Panc1 (cell line): ENCODE measurements around the gene EXD1.

Experiments used
- POLR2AphosphoS5 ChIP-seq: IDR thresholded peaks from 2 replicates; pipeline ENCODE4 v1.6.1; 2012; ENCODE audit warnings: mild to moderate bottlenecking, low read depth, low read length, moderate library complexity
- SIN3A ChIP-seq: IDR thresholded peaks from 2 replicates; pipeline ENCODE4 v1.6.1; 2012; ENCODE audit warnings: low read depth, mild to moderate bottlenecking, low read length, moderate library complexity, borderline replicate concordance; ENCODE audit not compliant: insufficient read depth
- TCF7L2 ChIP-seq: IDR thresholded peaks from 2 replicates; pipeline ENCODE4 v1.6.1; 2011; ENCODE audit warnings: mild to moderate bottlenecking, low read depth, low read length, inconsistent platforms
- TF ChIP-seq, protein P1 (sequence below): fragments of 450-650 bp; IDR thresholded peaks from 2 replicates; pipeline ENCODE4 v1.5.1; 2017; ENCODE audit warnings: mild to moderate bottlenecking
- TF ChIP-seq, protein P2 (sequence below), 2 experiments: IDR thresholded peaks; 2 replicates each; pipeline ENCODE4 v1.6.1; 2011 to 2012; ENCODE audit warnings: low read depth in 2 of 2, control low read depth in 1 of 2, low read length in 1 of 2, mild to moderate bottlenecking in 1 of 2, moderate library complexity in 1 of 2; ENCODE audit not compliant: insufficient read depth in 1 of 2

- TF ChIP-seq SIN3A (no peak), POLR2AphosphoS5 (no peak), TCF7L2 (no peak)
- TF ChIP-seq, protein P1, sequence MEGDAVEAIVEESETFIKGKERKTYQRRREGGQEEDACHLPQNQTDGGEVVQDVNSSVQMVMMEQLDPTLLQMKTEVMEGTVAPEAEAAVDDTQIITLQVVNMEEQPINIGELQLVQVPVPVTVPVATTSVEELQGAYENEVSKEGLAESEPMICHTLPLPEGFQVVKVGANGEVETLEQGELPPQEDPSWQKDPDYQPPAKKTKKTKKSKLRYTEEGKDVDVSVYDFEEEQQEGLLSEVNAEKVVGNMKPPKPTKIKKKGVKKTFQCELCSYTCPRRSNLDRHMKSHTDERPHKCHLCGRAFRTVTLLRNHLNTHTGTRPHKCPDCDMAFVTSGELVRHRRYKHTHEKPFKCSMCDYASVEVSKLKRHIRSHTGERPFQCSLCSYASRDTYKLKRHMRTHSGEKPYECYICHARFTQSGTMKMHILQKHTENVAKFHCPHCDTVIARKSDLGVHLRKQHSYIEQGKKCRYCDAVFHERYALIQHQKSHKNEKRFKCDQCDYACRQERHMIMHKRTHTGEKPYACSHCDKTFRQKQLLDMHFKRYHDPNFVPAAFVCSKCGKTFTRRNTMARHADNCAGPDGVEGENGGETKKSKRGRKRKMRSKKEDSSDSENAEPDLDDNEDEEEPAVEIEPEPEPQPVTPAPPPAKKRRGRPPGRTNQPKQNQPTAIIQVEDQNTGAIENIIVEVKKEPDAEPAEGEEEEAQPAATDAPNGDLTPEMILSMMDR, result no peak
- TF ChIP-seq, protein P2, sequence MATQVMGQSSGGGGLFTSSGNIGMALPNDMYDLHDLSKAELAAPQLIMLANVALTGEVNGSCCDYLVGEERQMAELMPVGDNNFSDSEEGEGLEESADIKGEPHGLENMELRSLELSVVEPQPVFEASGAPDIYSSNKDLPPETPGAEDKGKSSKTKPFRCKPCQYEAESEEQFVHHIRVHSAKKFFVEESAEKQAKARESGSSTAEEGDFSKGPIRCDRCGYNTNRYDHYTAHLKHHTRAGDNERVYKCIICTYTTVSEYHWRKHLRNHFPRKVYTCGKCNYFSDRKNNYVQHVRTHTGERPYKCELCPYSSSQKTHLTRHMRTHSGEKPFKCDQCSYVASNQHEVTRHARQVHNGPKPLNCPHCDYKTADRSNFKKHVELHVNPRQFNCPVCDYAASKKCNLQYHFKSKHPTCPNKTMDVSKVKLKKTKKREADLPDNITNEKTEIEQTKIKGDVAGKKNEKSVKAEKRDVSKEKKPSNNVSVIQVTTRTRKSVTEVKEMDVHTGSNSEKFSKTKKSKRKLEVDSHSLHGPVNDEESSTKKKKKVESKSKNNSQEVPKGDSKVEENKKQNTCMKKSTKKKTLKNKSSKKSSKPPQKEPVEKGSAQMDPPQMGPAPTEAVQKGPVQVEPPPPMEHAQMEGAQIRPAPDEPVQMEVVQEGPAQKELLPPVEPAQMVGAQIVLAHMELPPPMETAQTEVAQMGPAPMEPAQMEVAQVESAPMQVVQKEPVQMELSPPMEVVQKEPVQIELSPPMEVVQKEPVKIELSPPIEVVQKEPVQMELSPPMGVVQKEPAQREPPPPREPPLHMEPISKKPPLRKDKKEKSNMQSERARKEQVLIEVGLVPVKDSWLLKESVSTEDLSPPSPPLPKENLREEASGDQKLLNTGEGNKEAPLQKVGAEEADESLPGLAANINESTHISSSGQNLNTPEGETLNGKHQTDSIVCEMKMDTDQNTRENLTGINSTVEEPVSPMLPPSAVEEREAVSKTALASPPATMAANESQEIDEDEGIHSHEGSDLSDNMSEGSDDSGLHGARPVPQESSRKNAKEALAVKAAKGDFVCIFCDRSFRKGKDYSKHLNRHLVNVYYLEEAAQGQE (IDR thresholded peaks at IDR 0.05; ENCODE audit: insufficient read depth in 1 of 2, low read depth in 2 of 2, low read length in 1 of 2), result no peak
Measured at GRCh38 chr15:41151451-41152005, 79.0 kb downstream of the EXD1 start.
